Measurements from ENCODE around the gene KLHDC7B.

Gene KLHDC7B

DNA sequence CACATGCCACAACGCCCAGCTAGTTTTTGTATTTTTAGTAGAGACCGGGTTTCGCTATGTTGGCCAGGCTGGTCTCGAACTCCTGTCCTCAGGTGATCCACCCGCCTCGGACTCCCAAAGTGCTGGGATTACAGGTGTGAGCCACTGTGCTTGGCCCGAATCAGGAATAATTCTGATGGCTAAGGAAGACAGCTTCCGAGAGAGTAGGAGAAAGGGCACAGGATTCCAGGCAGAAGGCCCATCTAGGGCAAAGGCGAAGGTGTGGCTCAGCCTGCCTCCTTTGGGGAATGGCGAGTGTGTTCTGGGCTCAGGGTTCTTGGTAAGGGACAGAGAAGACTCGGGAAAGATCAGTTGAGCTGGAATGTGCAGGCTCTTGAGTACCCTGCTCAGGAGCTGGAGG, 18.6 kb downstream of the KLHDC7B start:
- Histone ChIP-seq H3K27ac (no peak overlapping the region), H3K4me3 (no peak overlapping the region)
- TF ChIP-seq, protein P1, sequence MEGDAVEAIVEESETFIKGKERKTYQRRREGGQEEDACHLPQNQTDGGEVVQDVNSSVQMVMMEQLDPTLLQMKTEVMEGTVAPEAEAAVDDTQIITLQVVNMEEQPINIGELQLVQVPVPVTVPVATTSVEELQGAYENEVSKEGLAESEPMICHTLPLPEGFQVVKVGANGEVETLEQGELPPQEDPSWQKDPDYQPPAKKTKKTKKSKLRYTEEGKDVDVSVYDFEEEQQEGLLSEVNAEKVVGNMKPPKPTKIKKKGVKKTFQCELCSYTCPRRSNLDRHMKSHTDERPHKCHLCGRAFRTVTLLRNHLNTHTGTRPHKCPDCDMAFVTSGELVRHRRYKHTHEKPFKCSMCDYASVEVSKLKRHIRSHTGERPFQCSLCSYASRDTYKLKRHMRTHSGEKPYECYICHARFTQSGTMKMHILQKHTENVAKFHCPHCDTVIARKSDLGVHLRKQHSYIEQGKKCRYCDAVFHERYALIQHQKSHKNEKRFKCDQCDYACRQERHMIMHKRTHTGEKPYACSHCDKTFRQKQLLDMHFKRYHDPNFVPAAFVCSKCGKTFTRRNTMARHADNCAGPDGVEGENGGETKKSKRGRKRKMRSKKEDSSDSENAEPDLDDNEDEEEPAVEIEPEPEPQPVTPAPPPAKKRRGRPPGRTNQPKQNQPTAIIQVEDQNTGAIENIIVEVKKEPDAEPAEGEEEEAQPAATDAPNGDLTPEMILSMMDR (IDR thresholded peaks at IDR 0.05) = no peak
- no peak for DNase-seq (ENCODE audit: low spot score)

DNA sequence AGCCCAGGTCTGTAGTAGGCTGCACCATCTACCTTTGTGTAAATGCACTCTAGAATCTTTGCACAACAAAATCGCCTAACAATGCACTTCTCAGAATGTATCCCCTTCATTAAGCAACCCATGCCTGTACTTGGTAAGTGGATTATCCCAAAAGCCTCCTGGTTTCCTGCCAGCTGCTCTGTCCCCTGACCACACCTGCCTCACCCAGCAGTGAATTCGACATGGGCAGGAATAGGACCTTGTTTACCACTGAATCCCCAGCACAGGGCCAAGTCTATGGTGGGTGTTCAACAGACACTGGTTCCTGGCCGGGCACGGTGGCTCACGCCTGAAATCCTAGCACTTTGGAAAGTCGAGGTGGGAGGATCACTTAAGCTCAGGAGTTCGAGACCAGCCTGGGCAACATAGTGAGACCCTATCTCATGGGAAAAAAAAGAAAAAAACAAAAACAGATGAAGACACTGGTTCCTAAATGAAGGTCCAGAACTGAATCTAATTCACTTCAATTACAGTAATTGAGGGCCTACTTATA, 22.1 kb downstream of the KLHDC7B start:
- Histone ChIP-seq H3K4me3 (no peak overlapping the region), H3K27ac (no peak overlapping the region)
- TF ChIP-seq, protein P1 (IDR thresholded peaks at IDR 0.05) = no peak
- DNase-seq (ENCODE audit: low spot score) = no peak

DNA sequence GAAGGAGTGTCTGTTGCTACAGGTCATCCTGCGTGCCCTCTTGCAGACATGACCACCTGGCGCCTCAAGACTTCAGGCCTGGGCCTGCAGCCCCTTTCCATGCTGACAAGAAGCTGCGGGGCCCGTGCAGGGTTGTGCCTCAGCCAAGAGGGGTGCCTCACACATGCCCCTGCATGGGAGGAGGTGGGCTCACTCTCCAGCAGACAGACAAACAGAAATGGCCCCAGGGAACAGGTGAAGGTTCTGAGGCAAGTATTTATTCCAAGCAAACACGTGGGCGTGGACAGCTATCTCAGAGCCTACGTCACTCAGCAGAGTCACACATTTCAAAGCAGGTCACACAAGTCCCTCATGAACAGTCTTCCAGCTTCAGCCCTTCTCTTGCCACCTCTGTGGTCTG, 22.9 kb downstream of the KLHDC7B start:
- Histone ChIP-seq H3K27ac (no peak overlapping the region), H3K4me3 (no peak overlapping the region)
- TF ChIP-seq, protein P1 (IDR thresholded peaks at IDR 0.05) = no peak
- no peak for DNase-seq (ENCODE audit: low spot score)

GRCh38 chr22:50569041-50569459, 23.4 kb downstream of the KLHDC7B start:
- H3K27ac ChIP-seq = no peak overlapping the region
- TF ChIP-seq, protein P1 (IDR thresholded peaks at IDR 0.05) = no peak
- H3K4me3 ChIP-seq = no peak overlapping the region
- no peak for DNase-seq (ENCODE audit: low spot score)

DNA sequence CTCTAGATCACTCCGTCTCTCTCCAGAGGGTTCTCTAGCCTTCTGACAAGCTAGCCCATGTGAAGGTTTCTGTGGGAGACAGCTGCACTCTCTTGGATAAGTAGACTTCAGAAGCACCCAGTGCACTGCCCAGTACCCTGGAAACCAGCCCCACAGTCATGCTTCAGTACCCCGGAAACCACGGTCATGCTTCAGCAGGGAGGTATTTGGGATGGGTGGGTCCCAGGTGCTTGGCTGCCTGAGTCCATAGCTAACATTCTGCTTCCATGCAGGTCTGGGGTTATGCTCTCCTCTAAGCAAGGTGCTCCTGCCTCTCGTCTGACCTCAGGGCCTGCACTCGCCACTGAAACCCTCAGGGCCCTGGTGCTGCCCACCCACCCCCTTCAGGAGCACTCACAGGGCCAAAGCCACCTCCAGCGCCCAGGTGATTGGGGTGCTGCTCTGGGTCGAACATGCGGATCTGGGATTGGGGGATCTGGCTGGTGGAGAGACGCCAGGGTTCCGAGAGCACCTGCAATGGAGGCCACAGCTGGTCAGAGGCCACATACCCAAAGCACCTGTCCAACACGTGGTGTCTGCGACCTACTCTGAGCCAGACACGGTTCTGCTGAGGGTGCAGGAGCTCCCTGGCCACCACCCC, 24.3 kb downstream of the KLHDC7B start:
- H3K27ac ChIP-seq = no peak overlapping the region
- TF ChIP-seq, protein P1 (IDR thresholded peaks at IDR 0.05) = no peak
- DNase-seq (ENCODE audit: low spot score) = no peak
- no peak overlapping the region for H3K4me3 ChIP-seq

DNA sequence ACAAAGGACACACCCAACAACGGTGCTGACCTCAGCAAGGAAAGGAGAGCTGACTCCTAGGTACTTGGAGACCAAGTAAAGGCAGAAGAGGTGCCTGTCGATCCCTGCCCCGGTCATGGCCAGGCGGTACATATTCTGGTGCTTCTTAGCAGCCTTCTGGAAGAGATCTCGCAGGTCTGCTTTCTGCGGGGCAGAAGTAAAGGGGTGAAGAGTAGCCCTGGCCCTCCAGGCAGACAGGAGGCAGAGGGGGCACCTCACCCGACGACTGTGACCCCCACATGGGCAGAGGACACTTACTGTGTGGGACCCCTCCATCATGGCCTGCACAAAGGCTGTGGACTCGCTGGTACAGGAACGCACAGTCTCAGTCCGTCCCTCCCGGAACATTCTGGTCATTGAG, 25.2 kb downstream of the KLHDC7B start:
- Histone ChIP-seq H3K4me3 (no peak overlapping the region), H3K27ac (no peak overlapping the region)
- TF ChIP-seq, protein P1 (IDR thresholded peaks at IDR 0.05) = no peak
- no peak for DNase-seq (ENCODE audit: low spot score)

All from coronary artery (tissue), 2 donors.